Neural cell (in vitro differentiated cells): ENCODE data around the gene ITGAD. TPM values are rescaled to one million over a fixed set of nuclear protein-coding genes. Genes with fewer than 3 reads are reported as not detected.

Experiments used
- H2AFZ ChIP-seq: fragments of 200-600, 300-800 bp; sonication (generic), shearing (Covaris generic); 2 replicates; pipeline ENCODE4 v1.6.0; 2014; ENCODE audit warnings: low read depth, mild to moderate bottlenecking, antibody characterized with exemption, low read length, moderate library complexity
- H3F3A ChIP-seq: fragments of 200-600 bp; shearing (Covaris generic); 2 replicates; pipeline ENCODE4 v1.6.1; 2016; ENCODE audit warnings: mild to moderate bottlenecking, moderate library complexity, mixed read lengths, antibody characterized with exemption, low read length; ENCODE audit not compliant: insufficient read depth, poor library complexity, severe bottlenecking
- H3K27ac ChIP-seq: fragments of 200-600, 300-800 bp; sonication (generic), shearing (Covaris generic); 2 replicates; pipeline ENCODE4 v1.5.1; 2014; ENCODE audit warnings: mild to moderate bottlenecking, low read length, moderate library complexity
- H3K27me3 ChIP-seq: fragments of 300-800, 200-600 bp; sonication (generic), shearing (Covaris generic); 2 replicates; pipeline ENCODE4 v1.6.0; 2014; ENCODE audit warnings: mild to moderate bottlenecking, low read depth, low read length, moderate library complexity; ENCODE audit not compliant: insufficient read depth
- H3K36me3 ChIP-seq: fragments of 300-800, 200-600 bp; sonication (generic), shearing (Covaris generic); 2 replicates; pipeline ENCODE4 v1.5.1; 2014; ENCODE audit warnings: mild to moderate bottlenecking, antibody characterized with exemption, low read length, moderate library complexity; ENCODE audit not compliant: insufficient read depth
- H3K4me2 ChIP-seq: fragments of 300-800, 200-600 bp; sonication (generic), shearing (Covaris generic); 2 replicates; pipeline ENCODE4 v1.6.0; 2014; ENCODE audit warnings: mild to moderate bottlenecking, low read length
- H3K4me3 ChIP-seq: fragments of 300-800, 200-600 bp; sonication (generic), shearing (Covaris generic); 2 replicates; pipeline ENCODE4 v1.5.1; 2014; ENCODE audit warnings: mild to moderate bottlenecking, low read length, moderate library complexity
- H3K79me2 ChIP-seq: fragments of 200-600 bp; shearing (Covaris generic); replicated peaks from 2 replicates; pipeline ENCODE4 v1.6.0; 2014; ENCODE audit warnings: mild to moderate bottlenecking, low read length, moderate library complexity; ENCODE audit not compliant: insufficient read depth
- H3K9ac ChIP-seq: fragments of 300-800, 200-600 bp; sonication (generic), shearing (Covaris generic); 2 replicates; pipeline ENCODE4 v1.6.1; 2016; ENCODE audit warnings: mild to moderate bottlenecking, low read length, mixed read lengths
- H3K9me2 ChIP-seq: fragments of 200-600 bp; shearing (Covaris generic); 2 replicates; pipeline ENCODE4 v1.6.1; 2016; ENCODE audit warnings: mild to moderate bottlenecking, low read length, mixed read lengths; ENCODE audit not compliant: insufficient read depth
- H3K9me3 ChIP-seq: fragments of 200-600, 300-800 bp; sonication (generic), shearing (Covaris generic); 2 replicates; pipeline ENCODE4 v1.6.1; 2016; ENCODE audit warnings: mild to moderate bottlenecking, mixed run types, low read length, moderate library complexity, mixed read lengths
- H4K20me1 ChIP-seq: fragments of 200-600 bp; shearing (Covaris generic); 2 replicates; pipeline ENCODE4 v1.6.1; 2016; ENCODE audit warnings: mild to moderate bottlenecking, mixed run types; ENCODE audit not compliant: insufficient read depth
- CTCF ChIP-seq: fragments of 450-650 bp; IDR thresholded peaks from 2 replicates; pipeline ENCODE4 v1.5.1; 2014; ENCODE audit warnings: antibody characterized with exemption, mild to moderate bottlenecking, moderate library complexity; ENCODE audit not compliant: poor library complexity, severe bottlenecking
- EP300 ChIP-seq: fragments of 450-650 bp; conservative IDR thresholded peaks from 2 replicates; pipeline ENCODE4 v1.6.1; 2014; ENCODE audit warnings: antibody characterized with exemption, mild to moderate bottlenecking, moderate library complexity; ENCODE audit not compliant: poor library complexity, severe bottlenecking
- EZH2 ChIP-seq: fragments of 200-600, 300-800 bp; shearing (Covaris generic), sonication (generic); IDR thresholded peaks from 2 replicates; pipeline ENCODE4 v1.6.1; 2014; ENCODE audit warnings: antibody characterized with exemption, low read length, borderline replicate concordance, mild to moderate bottlenecking; ENCODE audit not compliant: insufficient read depth, poor library complexity, severe bottlenecking
- MXI1 ChIP-seq: fragments of 450-650 bp; conservative IDR thresholded peaks from 2 replicates; pipeline ENCODE4 v1.6.1; 2014; ENCODE audit warnings: antibody characterized with exemption, mild to moderate bottlenecking; ENCODE audit not compliant: poor library complexity, severe bottlenecking
- POLR2AphosphoS5 ChIP-seq: IDR thresholded peaks from 2 replicates; pipeline ENCODE4 v1.6.1; 2012
- RAD21 ChIP-seq: fragments of 450-650 bp; conservative IDR thresholded peaks from 2 replicates; pipeline ENCODE4 v1.6.1; 2014; ENCODE audit warnings: antibody characterized with exemption, mild to moderate bottlenecking, moderate library complexity
- REST ChIP-seq: IDR thresholded peaks from 2 replicates; pipeline ENCODE4 v1.6.1; 2012; ENCODE audit warnings: borderline replicate concordance
- SMC3 ChIP-seq: fragments of 450-650 bp; conservative IDR thresholded peaks from 2 replicates; pipeline ENCODE4 v1.6.1; 2014; ENCODE audit warnings: antibody characterized with exemption, mild to moderate bottlenecking, moderate library complexity; ENCODE audit not compliant: poor library complexity
- TAF1 ChIP-seq: IDR thresholded peaks from 2 replicates; pipeline ENCODE4 v1.6.1; 2012; ENCODE audit warnings: low read depth
- polyA plus RNA-seq: library from polyadenylated mRNA; depleted of rRNA; stranded (reverse); fragments of >200 nt; gene quantifications from 2 replicates; pipeline ENCODE4 v1.2.3, GENCODE V29; 2014

Gene ITGAD
- polyA plus RNA-seq, 1 donor from 2014 or later, result not detected

GRCh38 chr16:31464781-31465260, 71.7 kb downstream of the ITGAD start:
- H3K36me3 ChIP-seq, result no peaks in the 10 kb centered on the region

GRCh38 chr16:31465788-31466370, 72.7 kb downstream of the ITGAD start:
- Histone ChIP-seq H3K27me3 (no peaks in the 10 kb centered on the region), H2AFZ (no peak overlapping the region), H4K20me1 (no peaks in the 10 kb centered on the region), H3K36me3 (no peaks in the 10 kb centered on the region), H3K9me2 (no peaks in the 10 kb centered on the region), H3K27ac (no peak overlapping the region), H3K4me3 (no peak overlapping the region), H3K9ac (no peak overlapping the region), H3K79me2 (peaks cover 3% of the 10 kb centered on the region), H3F3A (no peaks in the 10 kb centered on the region), H3K4me2 (no peak overlapping the region), H3K9me3 (no peaks in the 10 kb centered on the region)
- TF ChIP-seq RAD21 (no peak), MXI1 (no peak), EZH2 (no peak), TAF1 (no peak), REST (no peak)

More at GRCh38 chr16:31464781-31465260, 71.7 kb downstream of the ITGAD start:
- H3K27ac ChIP-seq, result no peak overlapping the region
- no peaks in the 10 kb centered on the region for H3K9me2 ChIP-seq
- no peak overlapping the region for H3K9ac ChIP-seq
- no peak overlapping the region for H3K4me2 ChIP-seq
- no peak overlapping the region for H2AFZ ChIP-seq
- no peak overlapping the region for H3K4me3 ChIP-seq
- peaks cover 3% of the 10 kb centered on the region for H3K79me2 ChIP-seq
- peaks cover 8% of the 10 kb centered on the region for H3F3A ChIP-seq
- TF ChIP-seq CTCF (no peak), REST (no peak), EP300 (no peak), SMC3 (no peak), EZH2 (no peak), POLR2AphosphoS5 (no peak), RAD21 (no peak), MXI1 (no peak), TAF1 (no peak)
- no peaks in the 10 kb centered on the region for H4K20me1 ChIP-seq
- H3K9me3 ChIP-seq, result no peaks in the 10 kb centered on the region
- H3K27me3 ChIP-seq, result no peaks in the 10 kb centered on the region
